Mononuclear cell (primary cell): Measurements from ENCODE around the gene TEX2. TPM values are rescaled to one million over a fixed set of nuclear protein-coding genes. Genes with fewer than 3 reads are reported as not detected.

Experiments used
- H3K27me3 ChIP-seq: 2 replicates; pipeline ENCODE4 v1.6.0; 2011; ENCODE audit warnings: low read length, control low read depth; ENCODE audit not compliant: insufficient read depth
- H3K4me1 ChIP-seq: 2 replicates; pipeline ENCODE4 v1.5.1; 2011; ENCODE audit warnings: mild to moderate bottlenecking, low read length, control low read depth; ENCODE audit not compliant: insufficient read depth
- H3K4me3 ChIP-seq: 2 replicates; pipeline ENCODE4 v1.5.1; 2011; ENCODE audit warnings: mild to moderate bottlenecking, low read length, moderate library complexity
- H3K9me3 ChIP-seq: 2 replicates; pipeline ENCODE4 v1.5.1; 2011; ENCODE audit warnings: low read depth, mild to moderate bottlenecking, control low read depth, low read length
- total RNA-seq: library from RNA; depleted of rRNA; stranded (reverse); fragments of >200 nt; gene quantifications from one replicate; pipeline ENCODE4 v1.2.3, GENCODE V29; 2012

Gene TEX2
- total RNA-seq, 1 donor, result 7.2 TPM

GRCh38 chr17:64115043-64115698 lies 147.9 kb downstream of the TEX2 start:
- Histone ChIP-seq H3K4me1 (peaks cover 76% of the 10 kb centered on the region), H3K27me3 (no peaks in the 10 kb centered on the region), H3K4me3 (no peak overlapping the region), H3K9me3 (no peaks in the 10 kb centered on the region)

GRCh38 chr17:64113006-64113405 lies 150.1 kb downstream of the TEX2 start:
- H3K27me3 ChIP-seq, result no peaks in the 10 kb centered on the region
- peaks cover 56% of the 10 kb centered on the region for H3K4me1 ChIP-seq
- H3K9me3 ChIP-seq, result no peaks in the 10 kb centered on the region
- no peak overlapping the region for H3K4me3 ChIP-seq

DNA sequence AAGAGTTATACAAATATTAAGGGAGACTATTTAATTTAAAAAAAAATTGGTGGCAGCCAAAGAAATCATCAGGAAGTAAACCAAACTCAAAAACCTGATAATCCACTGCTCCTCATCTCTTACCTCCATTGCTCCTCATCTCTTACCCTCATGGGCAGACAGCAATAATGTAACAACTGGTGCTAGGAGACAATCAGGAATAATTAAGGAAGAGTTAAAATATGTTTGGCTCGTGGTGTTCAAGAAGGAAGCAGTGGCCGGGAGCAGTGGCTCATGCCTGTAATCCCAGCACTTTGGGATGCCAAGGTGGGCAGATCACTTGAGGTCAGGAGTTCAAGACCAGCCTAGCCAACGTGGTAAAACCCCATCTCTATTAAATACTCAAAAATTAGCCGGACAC lies 151.2 kb downstream of the TEX2 start:
- Histone ChIP-seq H3K4me3 (no peak overlapping the region), H3K4me1 (peaks cover 51% of the 10 kb centered on the region), H3K9me3 (no peaks in the 10 kb centered on the region), H3K27me3 (no peaks in the 10 kb centered on the region)

DNA sequence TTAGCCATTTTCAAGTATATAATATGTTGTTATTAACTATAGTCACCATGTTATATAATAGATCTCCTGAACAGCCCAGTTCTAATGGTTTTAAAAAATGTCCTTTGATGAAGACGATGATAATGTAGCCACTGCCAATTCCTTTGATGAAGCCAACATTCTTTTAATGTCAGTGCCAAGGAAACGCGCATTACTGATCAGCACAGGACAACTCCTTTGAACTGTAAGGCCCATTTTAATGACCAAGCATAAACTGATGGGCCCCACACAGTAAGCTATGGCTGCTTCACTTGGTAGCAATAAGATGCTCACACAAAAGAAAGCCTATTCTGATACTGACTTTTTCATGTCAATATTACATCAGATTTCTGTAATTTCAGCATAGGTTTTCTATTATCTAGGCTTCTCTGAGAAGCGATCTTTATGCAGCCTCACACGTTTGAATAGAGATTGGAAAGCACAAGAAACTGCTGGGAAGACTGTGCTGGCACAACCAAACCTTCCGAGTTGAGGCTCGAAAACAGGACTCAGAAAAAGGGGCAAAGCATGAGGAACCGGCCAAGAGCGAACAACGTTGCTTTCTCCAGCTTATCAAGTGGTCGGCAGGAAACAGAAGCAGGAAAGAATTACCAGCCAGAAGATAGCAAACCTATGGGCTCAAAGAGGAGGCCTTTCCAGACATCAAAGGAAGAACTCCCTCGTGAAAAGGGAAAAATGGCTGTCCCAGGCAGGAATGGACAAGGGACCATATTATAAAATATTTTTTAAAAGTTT lies 152.5 kb downstream of the TEX2 start:
- Histone ChIP-seq H3K9me3 (no peaks in the 10 kb centered on the region), H3K4me1 (peaks cover 46% of the 10 kb centered on the region), H3K4me3 (no peak overlapping the region), H3K27me3 (no peaks in the 10 kb centered on the region)

DNA sequence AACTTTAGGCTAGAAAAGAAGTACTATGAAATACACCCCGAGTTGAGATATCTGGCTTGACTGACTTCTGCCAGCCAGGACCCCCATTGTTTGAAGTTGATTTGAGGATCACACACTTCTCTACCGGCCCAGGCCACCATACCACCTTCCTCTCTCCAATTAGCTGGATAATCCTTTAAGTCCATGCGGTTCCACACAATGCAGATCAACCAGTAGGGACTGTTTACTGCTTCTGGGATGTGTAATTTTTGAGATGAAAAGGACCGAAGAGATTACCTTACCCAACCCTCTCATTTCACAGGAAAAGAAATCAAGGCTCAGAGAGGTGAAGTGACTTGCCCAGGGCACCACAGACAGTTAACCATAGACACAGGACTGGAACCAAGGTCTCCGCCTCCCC lies 153.7 kb downstream of the TEX2 start:
- no peak overlapping the region for H3K4me3 ChIP-seq
- no peaks in the 10 kb centered on the region for H3K9me3 ChIP-seq
- H3K4me1 ChIP-seq, result peaks cover 36% of the 10 kb centered on the region
- no peaks in the 10 kb centered on the region for H3K27me3 ChIP-seq

- Histone ChIP-seq H3K9me3 (no peaks in the 10 kb centered on the region), H3K27me3 (no peaks in the 10 kb centered on the region), H3K4me3 (no peak overlapping the region), H3K4me1 (peaks cover 45% of the 10 kb centered on the region)
Measured at GRCh38 chr17:64107500-64108236, 155.4 kb downstream of the TEX2 start.

DNA sequence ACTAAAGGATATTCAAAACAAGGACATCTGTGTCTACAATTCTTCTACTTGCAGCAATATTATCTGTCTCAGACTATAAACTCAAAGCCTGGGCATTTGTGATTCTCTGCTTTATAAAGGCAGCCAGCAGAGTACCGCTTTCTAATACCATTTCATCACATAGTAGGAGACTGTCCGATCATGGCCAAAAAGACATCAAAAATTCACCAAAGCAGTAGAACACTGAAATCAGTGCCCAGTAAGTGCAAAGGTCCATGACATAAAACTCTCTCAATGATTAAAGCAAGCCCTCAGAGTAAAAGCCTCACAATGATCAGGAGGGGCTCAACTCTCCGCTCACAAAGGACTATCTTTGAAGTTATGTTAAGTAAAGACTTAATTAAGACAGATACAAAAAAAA lies 156.1 kb downstream of the TEX2 start:
- no peaks in the 10 kb centered on the region for H3K27me3 ChIP-seq
- no peaks in the 10 kb centered on the region for H3K9me3 ChIP-seq
- H3K4me1 ChIP-seq, result peaks cover 38% of the 10 kb centered on the region
- H3K4me3 ChIP-seq, result no peak overlapping the region

GRCh38 chr17:64103391-64104364 lies 159.4 kb downstream of the TEX2 start:
- Histone ChIP-seq H3K4me3 (no peak overlapping the region), H3K27me3 (no peaks in the 10 kb centered on the region), H3K4me1 (peaks cover 32% of the 10 kb centered on the region), H3K9me3 (no peaks in the 10 kb centered on the region)

DNA sequence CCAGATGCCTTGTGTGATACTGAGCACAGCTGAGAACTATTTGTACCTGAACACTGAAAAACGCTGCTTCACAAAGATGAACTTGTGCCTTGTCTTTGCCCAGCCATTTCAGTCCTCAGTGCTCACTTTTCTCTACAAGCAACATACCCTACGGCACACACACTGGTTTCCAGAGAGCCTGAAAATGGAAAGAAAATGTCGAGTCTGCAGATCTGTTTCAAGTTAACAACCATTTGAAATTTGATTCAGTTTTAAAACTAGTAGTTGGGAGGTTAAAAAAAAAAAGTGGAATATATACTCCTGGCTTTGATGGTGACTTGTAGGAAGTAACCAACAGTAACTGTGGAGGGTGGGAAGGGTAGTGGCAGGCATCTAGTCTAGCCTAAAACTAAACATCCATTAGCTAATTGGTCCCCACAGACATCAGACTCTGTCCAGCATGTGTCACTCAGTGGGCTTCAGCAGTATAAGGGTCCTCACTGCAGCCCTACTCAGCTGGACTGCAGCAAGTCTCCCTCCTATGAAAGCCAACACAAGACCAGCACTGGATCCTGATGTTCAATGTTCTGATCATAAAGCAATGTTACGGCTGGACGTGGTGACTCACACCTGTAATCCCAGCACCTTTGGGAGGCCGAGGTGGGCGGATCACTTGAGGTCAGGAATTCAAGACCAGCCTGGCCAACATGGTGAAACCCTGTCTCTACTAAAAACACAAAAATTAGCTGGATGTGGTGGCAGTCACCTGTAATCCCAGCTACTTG lies 160.3 kb downstream of the TEX2 start:
- Histone ChIP-seq H3K4me1 (peaks cover 37% of the 10 kb centered on the region), H3K27me3 (no peaks in the 10 kb centered on the region), H3K4me3 (no peak overlapping the region), H3K9me3 (no peaks in the 10 kb centered on the region)

GRCh38 chr17:64099543-64099942 lies 163.5 kb downstream of the TEX2 start:
- no peaks in the 10 kb centered on the region for H3K9me3 ChIP-seq
- no peak overlapping the region for H3K4me3 ChIP-seq
- H3K4me1 ChIP-seq, result peaks cover 38% of the 10 kb centered on the region
- no peaks in the 10 kb centered on the region for H3K27me3 ChIP-seq

Other genes with a start within 250 kb of the TEX2 start
- gene ICAM2, start 242.6 kb downstream of the TEX2 start, total RNA-seq, result 40.1 TPM
- gene ERN1, start 133.1 kb downstream of the TEX2 start, total RNA-seq, result 62.8 TPM
- gene PECAM1, start 127.6 kb upstream of the TEX2 start, total RNA-seq, result 82.2 TPM
- 29.4 TPM for gene MILR1, start 185.9 kb upstream of the TEX2 start, total RNA-seq
- gene POLG2, start 233.8 kb upstream of the TEX2 start, total RNA-seq, result 17.2 TPM
- gene DDX5, start 243.0 kb upstream of the TEX2 start, total RNA-seq, result 1,862 TPM
- 194 TPM for gene CEP95, start 243.7 kb upstream of the TEX2 start, total RNA-seq